VCaP (cell line): Measurements from ENCODE around the gene DPF3.

Experiments used
- H3K27ac ChIP-seq: fragments of 450-650 bp; 2 replicates; pipeline ENCODE4 v1.5.1; 2017
- TF ChIP-seq, protein P1 (sequence below): fragments of 450-650 bp; conservative IDR thresholded peaks from 2 replicates; pipeline ENCODE4 v1.5.1; 2017; ENCODE audit warnings: mild to moderate bottlenecking, moderate library complexity

DPF3 gene

DNA sequence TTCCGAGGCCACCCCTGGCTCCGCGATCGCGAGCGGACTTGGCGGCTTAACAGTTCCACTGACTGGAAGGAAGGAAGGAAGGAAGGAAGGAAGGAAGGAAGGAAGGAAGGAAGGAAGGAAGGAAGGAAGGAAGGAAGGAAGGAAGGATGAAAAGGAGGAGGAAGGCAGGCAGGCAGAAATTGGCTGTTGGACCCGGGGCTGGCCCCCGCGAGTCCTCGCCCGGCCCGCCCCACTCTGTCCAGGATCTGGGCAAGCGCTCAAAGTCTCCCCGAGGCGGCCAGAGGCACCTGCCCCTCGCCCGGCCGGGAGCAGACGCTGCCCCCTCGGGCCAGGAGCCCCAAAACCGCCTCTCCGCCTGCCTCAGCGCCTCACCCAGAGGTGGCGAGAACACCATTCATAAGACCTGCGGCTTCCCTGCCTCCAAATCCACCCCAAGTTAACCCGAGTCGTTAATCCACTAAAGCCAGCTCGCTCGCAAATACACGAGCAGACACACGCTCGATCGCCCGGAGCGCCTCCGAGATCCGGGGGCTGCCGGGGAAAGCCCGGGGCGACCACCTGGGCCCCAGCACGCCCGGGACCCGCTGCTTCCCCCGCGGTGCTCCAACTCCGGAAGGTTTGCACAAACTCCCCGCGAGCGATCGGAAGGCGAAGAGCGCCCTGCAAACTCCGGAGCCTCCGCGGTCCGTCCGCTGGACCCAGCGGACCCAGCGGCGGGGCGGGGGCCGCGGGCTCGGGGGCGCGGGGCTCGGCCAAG, 844 bp downstream of the DPF3 start:
- TF ChIP-seq, protein P1, sequence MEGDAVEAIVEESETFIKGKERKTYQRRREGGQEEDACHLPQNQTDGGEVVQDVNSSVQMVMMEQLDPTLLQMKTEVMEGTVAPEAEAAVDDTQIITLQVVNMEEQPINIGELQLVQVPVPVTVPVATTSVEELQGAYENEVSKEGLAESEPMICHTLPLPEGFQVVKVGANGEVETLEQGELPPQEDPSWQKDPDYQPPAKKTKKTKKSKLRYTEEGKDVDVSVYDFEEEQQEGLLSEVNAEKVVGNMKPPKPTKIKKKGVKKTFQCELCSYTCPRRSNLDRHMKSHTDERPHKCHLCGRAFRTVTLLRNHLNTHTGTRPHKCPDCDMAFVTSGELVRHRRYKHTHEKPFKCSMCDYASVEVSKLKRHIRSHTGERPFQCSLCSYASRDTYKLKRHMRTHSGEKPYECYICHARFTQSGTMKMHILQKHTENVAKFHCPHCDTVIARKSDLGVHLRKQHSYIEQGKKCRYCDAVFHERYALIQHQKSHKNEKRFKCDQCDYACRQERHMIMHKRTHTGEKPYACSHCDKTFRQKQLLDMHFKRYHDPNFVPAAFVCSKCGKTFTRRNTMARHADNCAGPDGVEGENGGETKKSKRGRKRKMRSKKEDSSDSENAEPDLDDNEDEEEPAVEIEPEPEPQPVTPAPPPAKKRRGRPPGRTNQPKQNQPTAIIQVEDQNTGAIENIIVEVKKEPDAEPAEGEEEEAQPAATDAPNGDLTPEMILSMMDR, result no peak
- H3K27ac ChIP-seq, result no peak overlapping the region

DNA sequence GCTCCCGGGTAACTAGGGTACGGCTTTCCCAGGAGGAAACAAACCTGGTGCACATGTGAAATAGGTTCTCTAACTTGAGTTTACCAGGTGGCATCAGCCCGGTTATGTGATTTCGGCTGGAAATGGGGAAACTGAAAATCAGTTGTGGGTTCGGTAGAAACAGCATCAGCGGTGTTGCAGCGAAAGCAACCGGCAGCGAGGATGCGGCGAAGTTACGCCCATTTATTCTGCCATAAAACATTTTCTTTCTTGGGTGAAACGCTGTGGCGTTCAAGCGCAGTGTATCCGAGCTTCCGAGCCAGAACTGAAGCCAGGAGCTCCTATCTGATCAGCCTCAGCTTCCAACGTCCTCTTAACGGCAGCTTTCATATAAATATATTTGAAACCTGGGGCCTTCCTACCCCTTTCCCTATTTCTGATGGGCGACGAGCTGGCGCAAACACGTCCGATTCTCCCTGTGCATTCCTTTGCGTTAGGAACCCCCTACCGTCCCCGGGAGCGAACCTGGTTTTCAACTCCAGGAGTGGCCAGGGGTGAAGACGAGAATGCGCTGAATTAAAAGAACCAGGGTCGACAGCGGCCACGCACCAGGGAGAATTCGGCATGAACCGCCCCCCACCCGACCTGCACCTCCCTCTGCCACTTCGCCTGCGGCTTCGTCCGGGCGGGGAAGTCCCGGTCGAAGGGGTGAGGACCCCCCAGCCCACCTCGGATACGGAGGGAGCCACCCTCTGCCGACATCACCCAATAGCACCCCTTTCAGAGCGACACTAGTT, 1.6 kb downstream of the DPF3 start:
- TF ChIP-seq, protein P1, result no peak
- H3K27ac ChIP-seq, result no peak overlapping the region

DNA sequence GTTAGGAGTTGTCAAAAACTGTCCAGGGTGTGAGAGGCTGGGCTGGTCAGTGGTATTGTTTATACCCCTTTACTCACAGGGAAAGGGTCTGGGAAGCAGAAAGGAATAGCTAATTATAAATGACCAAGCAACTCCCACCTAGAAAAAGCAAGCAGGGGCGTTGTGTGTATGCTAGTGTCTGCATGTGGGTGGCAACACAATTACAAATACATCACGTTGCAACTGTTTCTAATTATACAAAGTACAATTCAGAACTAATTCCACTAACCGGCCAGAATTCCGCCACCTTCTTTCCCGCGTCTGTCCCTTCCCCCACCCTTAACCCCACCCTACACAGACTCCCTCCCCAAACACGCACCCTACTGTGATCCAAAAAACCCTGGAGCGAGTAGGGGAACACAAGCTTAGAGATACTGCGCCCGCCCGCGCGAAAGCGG, 2.2 kb downstream of the DPF3 start:
- TF ChIP-seq, protein P1, result no peak

DNA sequence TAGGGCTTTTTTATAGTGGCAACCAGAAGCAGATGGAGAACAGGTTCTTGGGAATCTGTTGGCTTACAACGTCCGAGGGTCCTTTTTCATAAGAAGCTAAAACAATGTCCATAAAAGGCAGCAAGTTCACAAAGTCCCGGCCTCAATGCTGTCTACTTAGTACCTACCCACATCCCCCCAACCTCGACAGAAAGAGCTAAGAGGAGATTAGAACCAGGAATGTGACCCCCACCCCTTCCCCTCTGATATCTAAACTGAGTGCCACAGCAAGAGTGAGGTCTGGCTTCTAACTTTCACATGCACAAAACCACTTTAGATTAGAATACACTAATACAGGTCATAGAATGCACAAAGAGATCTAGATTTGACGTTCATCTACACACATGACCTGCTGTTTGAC, 4.5 kb downstream of the DPF3 start:
- no peak overlapping the region for H3K27ac ChIP-seq
- TF ChIP-seq, protein P1, result no peak

More for the DNA sequence above, 2.2 kb downstream of the DPF3 start:
- no peak overlapping the region for H3K27ac ChIP-seq

DNA sequence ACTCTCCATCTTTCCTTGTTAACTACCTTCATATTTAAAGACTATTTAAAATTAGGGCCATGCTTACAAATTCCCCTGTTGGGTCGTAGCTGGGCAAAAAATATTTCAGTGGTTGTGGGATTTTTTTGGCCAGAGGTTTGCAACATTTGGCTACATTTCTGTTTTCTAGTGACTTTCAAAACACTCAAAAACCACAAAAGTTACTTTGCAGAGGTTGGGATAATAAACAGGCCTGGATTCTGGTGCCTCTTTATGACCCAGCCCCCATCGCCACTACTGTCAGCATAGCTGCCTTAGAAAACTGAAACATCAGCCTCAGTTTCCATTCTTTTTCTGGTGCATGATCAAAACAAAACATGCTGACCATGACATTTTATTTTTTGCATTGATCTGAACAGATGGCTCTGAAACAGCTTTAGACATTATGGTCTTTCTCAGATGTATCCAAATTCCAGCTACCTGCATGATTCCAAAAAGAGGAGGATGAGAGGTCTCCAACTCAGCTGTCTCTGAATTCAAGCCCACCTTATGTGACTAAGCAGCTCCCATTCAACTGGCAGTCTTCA, 5.2 kb downstream of the DPF3 start:
- TF ChIP-seq, protein P1, result no peak
- no peak overlapping the region for H3K27ac ChIP-seq

DNA sequence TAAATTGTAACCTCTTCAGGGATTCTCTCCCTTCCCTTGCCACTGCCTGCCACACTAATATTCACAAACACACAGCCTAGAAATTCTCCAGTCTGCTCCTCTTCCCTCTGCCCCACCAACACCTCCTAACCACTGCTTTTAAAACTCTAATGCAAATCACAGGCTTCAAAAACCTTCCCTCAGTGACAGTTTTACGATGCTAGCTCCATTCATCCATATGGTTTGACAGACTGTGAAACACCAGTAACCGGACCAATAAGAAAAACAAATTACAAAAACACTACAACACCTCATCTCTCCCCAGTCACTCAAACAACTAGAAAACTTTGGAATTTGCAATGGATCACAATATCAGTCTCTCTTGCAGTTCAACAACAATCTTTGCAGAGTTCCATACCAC, 5.7 kb downstream of the DPF3 start:
- H3K27ac ChIP-seq, result no peak overlapping the region
- TF ChIP-seq, protein P1, result no peak

DNA sequence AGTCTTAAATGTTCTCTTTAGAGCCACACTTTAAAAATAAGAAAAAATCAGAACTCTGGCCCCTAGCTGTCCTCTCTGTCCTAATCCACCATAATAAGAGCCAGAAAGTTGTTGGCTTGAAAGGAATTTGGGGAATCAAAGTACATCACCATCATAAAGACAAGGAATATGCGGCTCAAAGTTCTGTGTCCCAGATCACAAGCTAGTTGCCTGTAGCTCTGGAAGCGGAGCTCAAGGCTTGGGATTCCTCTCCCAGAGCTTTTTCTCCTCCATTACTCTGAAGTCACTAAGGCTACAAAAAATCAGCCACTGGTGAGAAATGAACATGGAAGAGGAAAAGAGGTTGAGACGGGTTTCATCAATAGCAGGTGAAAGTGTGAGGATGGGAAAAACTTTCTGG, 6.4 kb downstream of the DPF3 start:
- TF ChIP-seq, protein P1, result no peak
- no peak overlapping the region for H3K27ac ChIP-seq
